WTC11 (cell line): ENCODE measurements around the gene PSMF1.

Source experiments
- GABPB1 ChIP-seq: sonication (generic); formaldehyde crosslinking; IDR thresholded peaks from 2 replicates; pipeline ENCODE4 v1.8.1; 2023; ENCODE audit warnings: mild to moderate bottlenecking, missing genetic modification reagents
- RORB ChIP-seq: fragments of 250-450 bp; sonication (Bioruptor Pico); IDR thresholded peaks from 2 replicates; pipeline ENCODE4 v1.9.0; 2021; ENCODE audit warnings: mild to moderate bottlenecking
- TF ChIP-seq, protein P1 (sequence below): fragments of 200-600 bp; IDR thresholded peaks from 2 replicates; pipeline ENCODE4 v1.8.0; 2022; ENCODE audit warnings: antibody characterized with exemption
- TF ChIP-seq, protein P2 (sequence below): fragments of 250-450 bp; sonication (Bioruptor Pico); IDR thresholded peaks from 2 replicates; pipeline ENCODE4 v1.9.0; 2021; ENCODE audit warnings: mild to moderate bottlenecking

DNA sequence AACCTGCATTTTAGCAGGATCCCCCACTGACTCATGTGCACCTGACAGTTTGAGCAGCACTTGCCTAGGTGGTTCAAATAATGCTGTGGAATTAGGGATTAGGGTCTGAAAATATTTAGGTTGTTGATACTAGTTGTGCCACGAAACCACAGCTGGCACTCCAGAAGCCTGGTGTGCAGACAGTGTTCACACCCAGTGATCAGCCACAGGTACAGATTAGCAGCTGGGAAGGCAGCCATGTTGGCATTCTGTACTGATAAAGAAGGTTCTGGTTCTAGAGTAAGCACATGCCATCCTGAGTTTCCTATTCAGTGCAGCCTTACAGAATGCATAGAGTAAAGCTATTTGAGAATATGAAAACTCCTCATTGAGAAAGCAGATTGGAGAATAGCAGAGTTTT is 36.3 kb downstream of the PSMF1 start:
- TF ChIP-seq, protein P1, sequence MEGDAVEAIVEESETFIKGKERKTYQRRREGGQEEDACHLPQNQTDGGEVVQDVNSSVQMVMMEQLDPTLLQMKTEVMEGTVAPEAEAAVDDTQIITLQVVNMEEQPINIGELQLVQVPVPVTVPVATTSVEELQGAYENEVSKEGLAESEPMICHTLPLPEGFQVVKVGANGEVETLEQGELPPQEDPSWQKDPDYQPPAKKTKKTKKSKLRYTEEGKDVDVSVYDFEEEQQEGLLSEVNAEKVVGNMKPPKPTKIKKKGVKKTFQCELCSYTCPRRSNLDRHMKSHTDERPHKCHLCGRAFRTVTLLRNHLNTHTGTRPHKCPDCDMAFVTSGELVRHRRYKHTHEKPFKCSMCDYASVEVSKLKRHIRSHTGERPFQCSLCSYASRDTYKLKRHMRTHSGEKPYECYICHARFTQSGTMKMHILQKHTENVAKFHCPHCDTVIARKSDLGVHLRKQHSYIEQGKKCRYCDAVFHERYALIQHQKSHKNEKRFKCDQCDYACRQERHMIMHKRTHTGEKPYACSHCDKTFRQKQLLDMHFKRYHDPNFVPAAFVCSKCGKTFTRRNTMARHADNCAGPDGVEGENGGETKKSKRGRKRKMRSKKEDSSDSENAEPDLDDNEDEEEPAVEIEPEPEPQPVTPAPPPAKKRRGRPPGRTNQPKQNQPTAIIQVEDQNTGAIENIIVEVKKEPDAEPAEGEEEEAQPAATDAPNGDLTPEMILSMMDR, result no peak
- TF ChIP-seq RORB (CRISPR knock-in tag) (no peak), GABPB1 (CRISPR knock-in tag) (no peak)
- TF ChIP-seq, protein P2, sequence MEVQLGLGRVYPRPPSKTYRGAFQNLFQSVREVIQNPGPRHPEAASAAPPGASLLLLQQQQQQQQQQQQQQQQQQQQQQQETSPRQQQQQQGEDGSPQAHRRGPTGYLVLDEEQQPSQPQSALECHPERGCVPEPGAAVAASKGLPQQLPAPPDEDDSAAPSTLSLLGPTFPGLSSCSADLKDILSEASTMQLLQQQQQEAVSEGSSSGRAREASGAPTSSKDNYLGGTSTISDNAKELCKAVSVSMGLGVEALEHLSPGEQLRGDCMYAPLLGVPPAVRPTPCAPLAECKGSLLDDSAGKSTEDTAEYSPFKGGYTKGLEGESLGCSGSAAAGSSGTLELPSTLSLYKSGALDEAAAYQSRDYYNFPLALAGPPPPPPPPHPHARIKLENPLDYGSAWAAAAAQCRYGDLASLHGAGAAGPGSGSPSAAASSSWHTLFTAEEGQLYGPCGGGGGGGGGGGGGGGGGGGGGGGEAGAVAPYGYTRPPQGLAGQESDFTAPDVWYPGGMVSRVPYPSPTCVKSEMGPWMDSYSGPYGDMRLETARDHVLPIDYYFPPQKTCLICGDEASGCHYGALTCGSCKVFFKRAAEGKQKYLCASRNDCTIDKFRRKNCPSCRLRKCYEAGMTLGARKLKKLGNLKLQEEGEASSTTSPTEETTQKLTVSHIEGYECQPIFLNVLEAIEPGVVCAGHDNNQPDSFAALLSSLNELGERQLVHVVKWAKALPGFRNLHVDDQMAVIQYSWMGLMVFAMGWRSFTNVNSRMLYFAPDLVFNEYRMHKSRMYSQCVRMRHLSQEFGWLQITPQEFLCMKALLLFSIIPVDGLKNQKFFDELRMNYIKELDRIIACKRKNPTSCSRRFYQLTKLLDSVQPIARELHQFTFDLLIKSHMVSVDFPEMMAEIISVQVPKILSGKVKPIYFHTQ, result no peak
